ENCODE measurements around the gene GPR152. TPM values are rescaled to one million over a fixed set of nuclear protein-coding genes. Genes with fewer than 3 reads are reported as not detected.
A peak's percentile ranks its signal among the peaks of the same experiment; 100 is the strongest.

GPR152 gene
- total RNA-seq, 1 donor from 2014 or later: not detected

DNA sequence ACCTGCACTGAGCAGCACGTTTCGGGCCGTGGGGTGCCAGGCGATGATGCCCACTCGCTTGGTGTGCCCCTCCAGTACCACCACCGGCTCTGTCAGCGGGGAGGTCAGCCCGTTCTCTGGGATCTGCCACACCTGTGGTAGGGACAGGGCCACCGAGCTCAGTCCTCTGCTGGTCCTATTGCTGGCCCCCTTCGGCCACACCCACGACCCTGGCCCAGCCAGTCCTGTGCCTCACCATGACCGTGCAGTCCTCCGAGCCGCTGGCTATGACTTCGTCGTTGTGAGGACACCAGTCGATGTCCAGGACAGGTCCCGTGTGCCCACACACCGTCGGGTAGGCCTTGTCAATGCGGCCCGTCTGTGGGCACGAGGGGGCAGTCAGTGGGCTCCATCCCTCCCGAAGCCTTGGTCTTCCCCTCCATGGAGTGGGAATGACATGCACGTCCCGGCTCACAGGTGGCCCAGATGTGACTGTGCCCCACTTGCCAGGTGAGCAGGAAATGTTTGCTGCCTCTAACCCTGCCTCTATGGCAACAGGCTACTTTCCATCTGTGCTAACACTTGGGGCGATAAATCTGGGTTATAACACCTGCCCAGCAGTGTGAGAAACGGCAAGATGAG is 10.7 kb downstream of the GPR152 start:
- Mint-ChIP-seq H3K4me3 (ENCODE audit: unreplicated experiment) (peak overlapping the region; percentile 95), H3K27ac (ENCODE audit: unreplicated experiment) (peak overlapping the region; percentile 80), H3K4me1 (ENCODE audit: unreplicated experiment) (peaks cover 21% of the 10 kb centered on the region), H3K27me3 (ENCODE audit: unreplicated experiment) (peaks cover 29% of the 10 kb centered on the region), H3K36me3 (ENCODE audit: low read depth, unreplicated experiment) (peaks cover 11% of the 10 kb centered on the region), H3K9me3 (ENCODE audit: unreplicated experiment) (no peaks in the 10 kb centered on the region)
- TF ChIP-seq CTCF (IDR thresholded peaks at IDR 0.05; ENCODE audit: unreplicated experiment): no peak
- DNase-seq (ENCODE audit: low spot score): no peak

DNA sequence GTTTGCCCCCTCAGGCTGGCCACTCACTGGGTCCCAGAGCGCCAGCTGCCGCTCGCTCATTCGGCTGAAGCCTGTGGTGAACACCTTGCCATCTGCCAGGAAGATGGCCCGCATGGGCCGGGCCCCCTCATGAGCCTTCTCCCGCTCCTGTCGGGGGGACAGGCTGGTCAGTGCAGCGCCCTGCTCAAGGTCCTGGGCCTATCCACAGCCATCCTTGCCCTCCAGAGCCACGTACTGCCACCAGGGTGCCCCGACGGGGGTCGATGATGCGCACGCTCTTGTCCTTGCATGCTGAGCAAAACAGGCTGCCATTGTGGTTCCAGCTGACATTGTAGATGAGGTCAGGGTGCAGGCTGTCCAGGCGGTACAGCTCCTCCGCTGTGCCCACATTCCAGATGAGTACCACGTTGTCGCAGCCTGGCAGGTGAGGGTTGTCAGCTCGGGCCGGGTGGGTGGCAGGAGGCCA is 11.4 kb downstream of the GPR152 start:
- no peak for TF ChIP-seq CTCF (IDR thresholded peaks at IDR 0.05; ENCODE audit: unreplicated experiment)
- peaks cover 24% of the 10 kb centered on the region for H3K4me1 Mint-ChIP-seq (ENCODE audit: unreplicated experiment)
- H3K27me3 Mint-ChIP-seq (ENCODE audit: unreplicated experiment): peaks cover 29% of the 10 kb centered on the region
- H3K9me3 Mint-ChIP-seq (ENCODE audit: unreplicated experiment): no peaks in the 10 kb centered on the region
- peak overlapping the region; percentile 42 for H3K27ac Mint-ChIP-seq (ENCODE audit: unreplicated experiment)
- DNase-seq (ENCODE audit: low spot score): no peak
- no peak overlapping the region for H3K4me3 Mint-ChIP-seq (ENCODE audit: unreplicated experiment)
- H3K36me3 Mint-ChIP-seq (ENCODE audit: low read depth, unreplicated experiment): peaks cover 15% of the 10 kb centered on the region

DNA sequence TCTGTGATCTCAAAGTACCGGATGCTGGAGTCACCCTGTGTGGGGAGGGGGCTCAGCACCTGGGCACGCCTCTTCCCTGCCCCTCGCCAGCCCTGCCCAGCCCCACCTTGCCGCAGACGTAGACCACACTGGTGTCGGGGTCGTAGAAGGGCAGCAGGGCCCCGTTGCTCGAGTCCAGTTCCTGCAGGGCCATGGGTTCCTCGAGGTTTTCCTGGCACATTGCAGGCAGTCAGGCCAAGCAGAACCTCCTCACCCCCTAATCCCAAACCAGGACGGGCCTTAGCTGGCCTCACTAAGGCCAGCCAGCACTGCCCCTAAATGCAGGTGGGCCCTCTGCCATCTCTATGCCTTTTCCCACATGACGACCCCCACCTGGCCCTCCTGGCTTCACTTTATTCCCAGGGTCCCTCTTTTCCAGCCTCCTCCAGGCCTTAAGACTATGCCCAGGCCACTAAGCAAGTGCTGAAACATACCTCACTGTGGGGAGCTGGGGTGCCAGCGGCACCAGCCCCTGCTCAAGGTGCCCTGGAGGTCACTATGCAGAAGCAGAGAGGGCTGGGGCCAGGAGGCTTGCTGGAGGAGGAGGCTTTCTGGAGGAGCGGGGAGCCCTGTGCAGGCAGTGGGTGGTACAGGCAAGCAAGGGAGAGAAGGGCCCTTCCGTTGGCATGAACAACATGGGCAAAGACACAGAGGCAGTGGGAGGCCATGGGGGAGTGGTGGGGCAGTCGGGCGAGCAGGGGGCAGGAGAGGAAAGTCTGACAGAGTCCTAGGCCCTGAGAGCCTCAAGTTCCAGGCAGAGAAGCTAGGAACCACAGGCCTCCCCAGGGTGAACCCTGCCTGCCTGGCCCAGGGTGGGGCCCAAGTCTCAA is 12.1 kb downstream of the GPR152 start:
- Mint-ChIP-seq H3K4me3 (ENCODE audit: unreplicated experiment) (peak overlapping the region; percentile 10), H3K27me3 (ENCODE audit: unreplicated experiment) (peaks cover 29% of the 10 kb centered on the region), H3K27ac (ENCODE audit: unreplicated experiment) (no peak overlapping the region), H3K36me3 (ENCODE audit: low read depth, unreplicated experiment) (peaks cover 15% of the 10 kb centered on the region), H3K9me3 (ENCODE audit: unreplicated experiment) (no peaks in the 10 kb centered on the region), H3K4me1 (ENCODE audit: unreplicated experiment) (peaks cover 23% of the 10 kb centered on the region)
- TF ChIP-seq CTCF (IDR thresholded peaks at IDR 0.05; ENCODE audit: unreplicated experiment): no peak
- DNase-seq (ENCODE audit: low spot score): no peak

GRCh38 chr11:67439321-67440228 is 13.0 kb downstream of the GPR152 start:
- Mint-ChIP-seq H3K4me1 (ENCODE audit: unreplicated experiment) (peaks cover 16% of the 10 kb centered on the region), H3K9me3 (ENCODE audit: unreplicated experiment) (no peaks in the 10 kb centered on the region), H3K36me3 (ENCODE audit: low read depth, unreplicated experiment) (peaks cover 15% of the 10 kb centered on the region), H3K27me3 (ENCODE audit: unreplicated experiment) (peaks cover 30% of the 10 kb centered on the region), H3K4me3 (ENCODE audit: unreplicated experiment) (peak overlapping the region; percentile 42), H3K27ac (ENCODE audit: unreplicated experiment) (peak overlapping the region; percentile 64)
- DNase-seq (ENCODE audit: low spot score): no peak
- no peak for TF ChIP-seq CTCF (IDR thresholded peaks at IDR 0.05; ENCODE audit: unreplicated experiment)
